LNCaP clone FGC (cell line): Measurements from ENCODE around the gene MEIS1.

Experiments
- DNase-seq: peaks from one replicate; pipeline ENCODE4 v3.0.0-alpha.2; 2011; ENCODE audit warnings: low read depth
- H3K4me3 ChIP-seq: 2 replicates; pipeline ENCODE4 v1.5.1; 2011; ENCODE audit warnings: mild to moderate bottlenecking, low read depth, low read length, control low read depth
- CTCF ChIP-seq: IDR thresholded peaks from 2 replicates; pipeline ENCODE4 v1.5.1; 2012; ENCODE audit warnings: mild to moderate bottlenecking; ENCODE audit not compliant: control insufficient read depth, insufficient read depth; ENCODE audit errors: extremely low read depth

The MEIS1 gene

GRCh38 chr2:66469214-66469902, 34.4 kb downstream of the MEIS1 start:
- no peak for TF ChIP-seq CTCF
- no peak for DNase-seq
- H3K4me3 ChIP-seq = no peak overlapping the region

GRCh38 chr2:66470199-66470598, 35.3 kb downstream of the MEIS1 start:
- no peak for DNase-seq
- TF ChIP-seq CTCF = no peak
- H3K4me3 ChIP-seq = no peak overlapping the region

GRCh38 chr2:66472225-66472843, 37.4 kb downstream of the MEIS1 start:
- TF ChIP-seq CTCF = no peak
- DNase-seq = no peak
- no peak overlapping the region for H3K4me3 ChIP-seq

DNA sequence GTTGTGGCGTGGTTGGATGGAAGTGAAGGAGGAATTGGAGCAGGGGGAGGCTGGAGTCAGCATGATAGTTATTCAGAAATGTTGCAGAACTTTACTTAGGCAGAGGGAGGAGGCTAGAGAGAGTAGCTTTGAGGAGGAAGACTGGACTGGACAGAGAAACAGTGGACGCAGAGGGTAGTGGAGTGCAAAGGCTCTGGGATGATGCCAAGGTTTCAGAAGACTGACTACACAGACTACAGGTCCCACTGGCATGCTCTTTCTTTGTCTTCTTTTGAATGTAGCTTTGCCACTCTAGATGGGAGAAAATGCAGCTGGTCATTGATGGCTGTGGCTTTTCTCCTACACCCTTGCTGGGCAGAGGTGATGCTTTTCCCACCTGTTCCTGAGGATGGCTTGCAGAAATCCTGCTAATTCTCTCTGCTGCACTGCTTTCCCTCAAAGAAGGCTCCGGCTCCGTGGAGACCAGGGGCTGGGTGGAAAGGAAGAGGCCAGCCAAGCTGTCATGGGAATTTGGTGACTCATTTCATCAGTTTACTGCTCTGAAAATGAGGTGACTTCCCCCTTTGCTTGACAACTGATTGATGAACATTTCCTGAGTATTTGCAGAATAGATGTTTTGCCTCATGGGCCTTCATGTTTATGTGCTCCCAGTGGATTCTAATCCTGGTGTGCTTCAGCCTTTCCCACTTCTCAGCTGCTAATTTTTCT, 42.4 kb downstream of the MEIS1 start:
- DNase-seq = no peak
- no peak overlapping the region for H3K4me3 ChIP-seq
- TF ChIP-seq CTCF = no peak

GRCh38 chr2:66478299-66478698, 43.4 kb downstream of the MEIS1 start:
- TF ChIP-seq CTCF = no peak
- no peak for DNase-seq
- no peak overlapping the region for H3K4me3 ChIP-seq

- DNase-seq = no peak
- no peak overlapping the region for H3K4me3 ChIP-seq
- no peak for TF ChIP-seq CTCF
Measured at GRCh38 chr2:66478731-66479316, 43.9 kb downstream of the MEIS1 start.
